ENCODE measurements around the gene MTFP1.
"Not testable (repeated sequence)": the region's sequence is repeated elsewhere in the genome, so short reads cannot be mapped to it uniquely, and the experiment has no call there.

Gene MTFP1

DNA sequence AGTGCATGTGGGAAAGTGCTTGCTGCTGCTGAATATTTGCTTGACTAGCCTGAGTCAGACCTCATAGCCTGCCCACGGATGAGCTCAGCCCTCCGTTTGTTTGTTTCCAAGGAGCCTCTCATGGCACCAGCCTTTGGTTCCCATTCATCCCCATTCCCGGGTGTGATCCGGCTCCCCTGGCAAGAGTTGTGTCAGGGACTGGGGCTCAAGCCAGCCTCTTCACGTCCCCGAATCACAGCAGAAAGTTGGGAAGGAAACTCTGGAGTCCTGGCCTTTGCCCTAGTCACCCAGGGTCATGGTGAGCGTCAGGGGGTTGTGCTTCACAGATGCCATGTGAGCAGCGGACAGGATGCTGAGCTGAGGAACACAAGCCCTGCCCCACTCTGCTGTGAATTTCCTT, 32.4 kb downstream of the MTFP1 start:
- DNase-seq, result no peak

- no peak for DNase-seq
Measured at GRCh38 chr22:30459181-30460052, 33.8 kb downstream of the MTFP1 start.

DNA sequence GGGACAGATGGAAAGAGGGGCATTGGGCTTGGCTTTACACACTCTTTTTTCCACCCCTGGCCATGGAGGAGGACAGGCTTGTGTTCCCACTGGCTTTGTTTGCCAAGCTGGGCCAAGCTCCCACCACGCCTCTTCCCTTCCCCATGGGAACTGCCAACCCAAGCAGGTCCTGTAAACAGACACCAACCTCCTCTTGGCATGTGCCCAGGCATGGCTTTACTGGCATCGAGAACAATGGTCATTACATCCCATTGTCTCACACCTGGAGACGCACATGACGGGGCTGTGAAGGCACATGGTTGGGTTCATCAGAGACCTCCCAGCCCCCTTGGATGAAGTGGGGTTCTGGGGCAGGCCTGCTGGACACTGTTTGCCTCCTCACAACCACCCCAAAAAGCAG, 34.6 kb downstream of the MTFP1 start:
- no peak for DNase-seq

DNA sequence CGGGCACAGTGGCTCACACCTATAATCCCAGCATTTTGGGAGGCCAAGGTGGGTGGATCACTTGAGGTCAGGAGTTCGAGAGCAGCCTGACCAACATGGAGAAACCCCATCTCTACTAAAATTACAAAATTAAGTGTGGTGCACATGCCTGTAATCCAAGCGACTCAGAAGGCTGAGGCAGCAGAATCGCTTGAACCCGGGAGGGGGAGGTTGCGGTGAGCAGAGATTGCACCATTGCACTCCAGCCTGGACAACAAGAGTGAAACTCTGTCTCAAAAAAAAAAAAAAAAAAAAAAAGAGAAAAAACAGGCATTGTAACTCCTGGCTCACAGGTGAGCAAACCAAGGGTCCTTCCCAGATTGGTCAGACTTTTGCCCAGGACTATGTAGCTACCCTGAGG, 35.0 kb downstream of the MTFP1 start:
- not testable (repeated sequence) for DNase-seq

GRCh38 chr22:30469165-30469564, 43.6 kb downstream of the MTFP1 start:
- no peak for DNase-seq

DNA sequence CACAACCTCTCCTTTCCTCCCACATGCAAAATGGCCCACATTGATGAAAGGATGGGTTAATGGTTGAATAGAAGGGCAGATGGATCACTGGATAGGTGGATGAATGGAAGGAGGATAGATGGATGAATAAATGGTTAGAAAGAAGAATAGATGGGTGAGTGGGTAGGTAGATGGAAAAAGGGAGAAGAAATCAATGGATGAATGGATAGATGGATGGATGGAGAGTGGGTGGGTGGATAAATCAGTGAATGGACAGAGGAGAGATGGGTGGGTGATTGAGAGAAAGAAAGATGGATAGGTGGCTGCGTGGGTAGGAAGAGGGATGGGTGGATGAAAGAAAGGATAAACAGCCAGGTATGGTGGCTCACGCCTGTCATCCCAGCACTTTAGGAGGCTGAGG, 45.1 kb downstream of the MTFP1 start:
- DNase-seq, result no peak

GRCh38 chr22:30471616-30472318, 46.2 kb downstream of the MTFP1 start, which contains the start of gene SEC14L3:
Gene SEC14L3 (minus strand): TSS chr22:30472017. CDS start chr22:30471958, 59 bp downstream.
- DNase-seq, result no peak

DNA sequence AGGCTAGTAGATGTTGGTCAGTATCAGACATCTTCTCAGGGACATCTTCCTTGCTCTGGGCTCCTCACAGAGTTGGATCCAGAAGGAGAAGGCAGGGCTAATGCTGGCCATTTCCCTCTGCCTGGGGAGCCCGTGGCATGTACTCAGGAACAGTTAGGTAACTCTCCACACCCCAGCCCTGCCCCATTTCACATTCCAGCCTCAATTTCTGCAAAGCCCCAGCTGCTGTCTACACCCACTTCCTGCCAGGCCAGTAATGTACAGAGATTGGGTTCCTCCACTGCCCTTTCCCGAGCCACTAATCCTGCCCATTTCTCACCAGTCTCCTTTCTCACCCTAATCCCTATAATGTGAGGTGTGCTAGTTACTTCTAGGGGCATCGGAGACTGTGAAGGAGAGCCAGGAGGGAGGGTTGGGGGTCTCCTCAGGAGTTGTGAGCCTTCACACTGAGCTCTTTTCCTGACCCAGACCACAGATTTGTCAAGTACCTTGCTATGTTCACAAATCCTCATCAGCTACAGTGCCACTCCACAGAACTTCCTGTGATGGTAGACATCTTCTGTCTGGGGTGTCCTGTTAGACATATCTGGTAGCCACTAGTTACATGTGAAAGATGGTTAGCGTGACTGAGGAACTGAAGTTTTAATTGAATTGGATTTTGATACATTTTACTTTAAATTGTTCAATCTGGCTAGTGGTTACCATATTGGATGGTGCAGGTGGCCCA, 47.6 kb downstream of the MTFP1 start:
- DNase-seq, result no peak

- DNase-seq, result no peak
Measured at GRCh38 chr22:30474121-30474520, 48.6 kb downstream of the MTFP1 start.

DNA sequence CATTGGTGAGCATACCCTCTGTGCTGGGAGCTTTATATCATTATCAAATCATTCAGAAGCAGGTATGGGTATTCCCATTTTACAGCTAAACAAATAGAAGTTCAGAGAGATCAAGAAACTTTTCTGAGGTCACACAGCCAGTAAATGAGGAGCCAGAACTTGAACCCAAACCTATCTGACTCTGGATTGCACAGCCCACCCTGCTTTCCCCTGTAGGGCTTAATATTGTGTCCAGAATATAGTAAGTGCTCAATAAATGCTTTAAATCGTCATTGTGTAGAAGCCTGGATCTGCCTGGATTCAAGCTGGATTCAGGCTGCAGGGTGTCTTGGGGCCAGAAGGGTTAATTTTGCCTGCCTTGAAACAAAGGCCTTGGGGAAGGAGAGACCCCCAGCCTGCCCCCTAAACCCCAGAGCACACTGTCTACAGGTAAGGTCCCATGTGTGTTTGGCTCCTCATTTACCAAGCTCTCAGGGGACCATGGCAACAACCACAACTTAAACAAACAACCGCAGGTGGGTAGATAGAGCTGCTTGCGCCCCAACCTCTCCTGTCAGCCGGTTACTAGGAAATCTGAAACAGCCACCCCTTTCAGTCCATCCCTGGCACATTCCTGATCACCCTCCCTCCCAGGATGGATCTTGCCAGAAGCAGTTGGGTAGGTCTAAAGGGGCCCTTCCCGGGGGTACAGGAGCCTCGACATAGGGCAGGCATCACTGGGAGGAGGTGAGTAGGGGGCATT, 49.3 kb downstream of the MTFP1 start:
- DNase-seq, result no peak
